Measurements from ENCODE around the gene SLMAP. TPM values are rescaled to one million over a fixed set of nuclear protein-coding genes. Genes with fewer than 3 reads are reported as not detected.

The SLMAP gene
- total and polyA plus RNA-seq, 2 of the 13 experiments (the other 11 are each of a cell fraction or from before 2014, with no cell fraction given), result 24.0 to 48.3 TPM

DNA sequence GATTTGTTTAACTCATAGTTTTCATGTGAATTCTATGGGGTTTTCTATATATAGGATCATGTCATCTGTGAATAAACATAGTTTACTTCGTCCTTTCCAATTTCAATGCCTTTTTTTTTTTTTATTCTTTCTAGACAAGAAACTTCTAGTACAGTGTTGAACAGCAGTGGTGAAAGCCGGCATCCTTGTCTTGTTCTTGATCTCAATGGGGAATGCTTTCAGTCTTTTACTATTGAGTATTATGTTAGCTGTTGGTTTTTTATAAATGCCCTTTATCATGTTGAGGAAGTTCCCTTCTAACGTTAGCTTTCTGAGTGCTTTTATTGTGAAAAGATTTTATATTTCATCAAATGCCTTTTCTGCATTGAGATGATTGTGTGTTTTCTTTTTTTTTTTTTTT is 69.0 kb downstream of the SLMAP start:
- in situ Hi-C loops (cut with HindIII; ENCODE audit: extremely low pct_ligation_motif_present, low pct_unique_long_range_greater_than_20kb), result no loop called here

DNA sequence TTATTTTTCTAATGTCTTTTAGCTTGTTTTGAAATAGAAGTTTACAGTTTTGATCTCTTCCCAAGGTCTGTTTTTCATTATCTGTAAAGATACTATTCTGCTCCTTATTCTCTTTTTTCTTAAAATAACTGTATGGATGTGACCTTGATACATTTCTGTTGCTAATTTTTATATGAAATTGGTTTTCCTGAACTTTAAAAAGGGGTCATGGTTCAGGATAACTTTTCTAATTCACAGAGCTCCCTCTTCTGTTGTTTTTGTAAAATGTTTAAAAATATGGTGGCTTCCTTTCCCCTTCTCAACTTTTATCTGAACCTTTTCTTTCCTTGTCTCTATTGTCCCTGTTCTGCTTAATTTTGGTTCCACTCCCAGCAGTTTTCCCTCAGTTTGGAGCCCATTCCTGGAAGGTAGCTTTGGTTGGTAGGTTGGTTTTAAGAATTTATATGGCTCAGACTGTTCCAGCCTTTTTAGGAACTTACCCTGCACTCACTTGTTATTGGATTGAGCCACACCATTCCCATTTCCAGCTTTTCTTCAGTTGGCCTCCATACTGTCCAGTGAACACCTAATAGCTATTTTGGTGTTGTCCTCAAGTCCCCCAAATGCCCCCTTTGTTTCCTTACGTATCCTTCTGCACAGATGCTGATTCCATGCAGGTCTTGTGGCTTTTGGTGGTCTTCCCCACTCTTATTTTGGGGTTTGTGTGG is 70.3 kb downstream of the SLMAP start:
- Histone ChIP-seq H3K36me3 (replicated peaks in 1 of 2; ENCODE audit: control insufficient read depth in 1 of 2, insufficient read depth in 2 of 2, low read length in 2 of 2) (peaks cover 0 to 3% of the 10 kb centered on the region in 2 experiments; a peak in 1 of 5 replicates), H3K9me3 (ENCODE audit: low read length) (no peaks in the 10 kb centered on the region), H2AFZ (ENCODE audit: low read length) (no peak overlapping the region), H3K9ac (ENCODE audit: insufficient read depth, low read depth, low read length) (peak overlapping the region; percentile 47; the same call in 1 of the 2 replicates), H3K4me1 (ENCODE audit: insufficient read depth, low read length) (peaks cover 58% of the 10 kb centered on the region), H3K27me3 (ENCODE audit: control insufficient read depth in 1 of 2, insufficient read depth in 2 of 2, low read length in 2 of 2) (no peaks in the 10 kb centered on the region), H3K4me2 (ENCODE audit: low read depth, low read length) (peak overlapping the region; percentile 38), H3K4me3 (replicated peaks in 1 of 3; ENCODE audit: insufficient read depth in 1 of 3, low read depth in 2 of 3, low read length in 3 of 3) (no peak overlapping the region), H3K79me2 (ENCODE audit: insufficient read depth, low read length) (peaks cover 67% of the 10 kb centered on the region), H3K27ac (ENCODE audit: extremely low read length, insufficient read depth, low read length) (peak overlapping the region; percentile 78), H4K20me1 (ENCODE audit: insufficient read depth, low read length) (no peaks in the 10 kb centered on the region; the same call in 1 of the 2 replicates)
- FAIRE-seq, result no peak
- ChIA-PET CTCF (ENCODE audit: low intra/inter-chr PET ratio, low total read pairs) (no interaction called here), POLR2A (interaction anchor here (1.8 to 2.1 kb wide), 2 partner anchors 134 to 229 kb away, joined by 4 to 7 read pairs; partner anchors contain the start of genes ARF4 and DENND6A)
- intact Hi-C loops (cut with micrococcal nuclease; ENCODE audit: unreplicated experiment) (loop anchor here (2.0 to 10.0 kb wide), 2 partner anchors 70 to 232 kb away; partner anchors contain the start of genes ARF4 and SLMAP), in situ Hi-C loops (cut with HindIII; ENCODE audit: extremely low pct_ligation_motif_present, low pct_unique_long_range_greater_than_20kb) (no loop called here)
- no TSS peak for BruUV-seq (replicated peaks)
- peak; percentile 55 for ATAC-seq
- WGBS (ENCODE audit: low lambda C conversion rate), result 79% methylated on average over 1 of the region's 1 CpG
- no peak for DNase-seq (ENCODE audit: low spot score)
- TF ChIP-seq, protein P1, sequence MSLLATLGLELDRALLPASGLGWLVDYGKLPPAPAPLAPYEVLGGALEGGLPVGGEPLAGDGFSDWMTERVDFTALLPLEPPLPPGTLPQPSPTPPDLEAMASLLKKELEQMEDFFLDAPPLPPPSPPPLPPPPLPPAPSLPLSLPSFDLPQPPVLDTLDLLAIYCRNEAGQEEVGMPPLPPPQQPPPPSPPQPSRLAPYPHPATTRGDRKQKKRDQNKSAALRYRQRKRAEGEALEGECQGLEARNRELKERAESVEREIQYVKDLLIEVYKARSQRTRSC (CRISPR knock-in tag; IDR thresholded peaks at IDR 0.05; ENCODE audit: low read depth), result no peak
- peak; percentile 37 for TF ChIP-seq STAG1 (CRISPR knock-in tag; IDR thresholded peaks at IDR 0.05)
- TF ChIP-seq NFKB2 (CRISPR knock-in tag; IDR thresholded peaks at IDR 0.05; ENCODE audit: borderline replicate concordance), result no peak
- peak; percentile 38; the same call in 1 of the 2 replicates for TF ChIP-seq PPARG (CRISPR knock-in tag; conservative IDR thresholded peaks at IDR 0.05)
- TF ChIP-seq, protein P2, sequence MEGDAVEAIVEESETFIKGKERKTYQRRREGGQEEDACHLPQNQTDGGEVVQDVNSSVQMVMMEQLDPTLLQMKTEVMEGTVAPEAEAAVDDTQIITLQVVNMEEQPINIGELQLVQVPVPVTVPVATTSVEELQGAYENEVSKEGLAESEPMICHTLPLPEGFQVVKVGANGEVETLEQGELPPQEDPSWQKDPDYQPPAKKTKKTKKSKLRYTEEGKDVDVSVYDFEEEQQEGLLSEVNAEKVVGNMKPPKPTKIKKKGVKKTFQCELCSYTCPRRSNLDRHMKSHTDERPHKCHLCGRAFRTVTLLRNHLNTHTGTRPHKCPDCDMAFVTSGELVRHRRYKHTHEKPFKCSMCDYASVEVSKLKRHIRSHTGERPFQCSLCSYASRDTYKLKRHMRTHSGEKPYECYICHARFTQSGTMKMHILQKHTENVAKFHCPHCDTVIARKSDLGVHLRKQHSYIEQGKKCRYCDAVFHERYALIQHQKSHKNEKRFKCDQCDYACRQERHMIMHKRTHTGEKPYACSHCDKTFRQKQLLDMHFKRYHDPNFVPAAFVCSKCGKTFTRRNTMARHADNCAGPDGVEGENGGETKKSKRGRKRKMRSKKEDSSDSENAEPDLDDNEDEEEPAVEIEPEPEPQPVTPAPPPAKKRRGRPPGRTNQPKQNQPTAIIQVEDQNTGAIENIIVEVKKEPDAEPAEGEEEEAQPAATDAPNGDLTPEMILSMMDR (CRISPR knock-in tag; IDR thresholded peaks at IDR 0.05), result peak; percentile 40
- no peak for TF ChIP-seq MTF1 (CRISPR knock-in tag; IDR thresholded peaks at IDR 0.05)
- no peak for TF ChIP-seq SP5 (CRISPR knock-in tag; IDR thresholded peaks at IDR 0.05; ENCODE audit: borderline replicate concordance, low read depth)
- no peak for TF ChIP-seq ZNF350 (CRISPR knock-in tag; IDR thresholded peaks at IDR 0.05; ENCODE audit: borderline replicate concordance, low read depth)

More for the DNA sequence above, 69.0 kb downstream of the SLMAP start:
- H3K4me1 ChIP-seq (ENCODE audit: insufficient read depth, low read length), result peaks cover 71% of the 10 kb centered on the region
- ChIA-PET POLR2A (interaction anchor here (1.8 kb wide), 1 partner anchor 132 kb away, joined by 4 read pairs; the partner anchor contains the start of gene DENND6A), CTCF (ENCODE audit: low intra/inter-chr PET ratio, low total read pairs) (no interaction called here)
- H3K27ac ChIP-seq (ENCODE audit: extremely low read length, insufficient read depth, low read length), result no peak overlapping the region
- intact Hi-C loops (cut with micrococcal nuclease; ENCODE audit: unreplicated experiment), result loop anchor here (10.0 kb wide), 1 partner anchor 230 kb away; the partner anchor contains the start of gene ARF4
- no peak for DNase-seq (ENCODE audit: low spot score)
- ATAC-seq, result no peak
- no TSS peak for BruUV-seq (replicated peaks)
- no peak overlapping the region for H2AFZ ChIP-seq (ENCODE audit: low read length)
- H3K79me2 ChIP-seq (ENCODE audit: insufficient read depth, low read length), result peaks cover 72% of the 10 kb centered on the region
- no peak overlapping the region for H3K9ac ChIP-seq (ENCODE audit: insufficient read depth, low read depth, low read length)
- WGBS (ENCODE audit: low lambda C conversion rate), result 90% methylated on average over 3 of the region's 3 CpGs
- TF ChIP-seq, protein P3, sequence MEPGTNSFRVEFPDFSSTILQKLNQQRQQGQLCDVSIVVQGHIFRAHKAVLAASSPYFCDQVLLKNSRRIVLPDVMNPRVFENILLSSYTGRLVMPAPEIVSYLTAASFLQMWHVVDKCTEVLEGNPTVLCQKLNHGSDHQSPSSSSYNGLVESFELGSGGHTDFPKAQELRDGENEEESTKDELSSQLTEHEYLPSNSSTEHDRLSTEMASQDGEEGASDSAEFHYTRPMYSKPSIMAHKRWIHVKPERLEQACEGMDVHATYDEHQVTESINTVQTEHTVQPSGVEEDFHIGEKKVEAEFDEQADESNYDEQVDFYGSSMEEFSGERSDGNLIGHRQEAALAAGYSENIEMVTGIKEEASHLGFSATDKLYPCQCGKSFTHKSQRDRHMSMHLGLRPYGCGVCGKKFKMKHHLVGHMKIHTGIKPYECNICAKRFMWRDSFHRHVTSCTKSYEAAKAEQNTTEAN (CRISPR knock-in tag; conservative IDR thresholded peaks at IDR 0.05), result no peak
- no peak for TF ChIP-seq RBM39 (IDR thresholded peaks at IDR 0.05; ENCODE audit: low read depth, low read length, poor library complexity, severe bottlenecking)
- no peak overlapping the region for H3K4me2 ChIP-seq (ENCODE audit: low read depth, low read length)
- no peak overlapping the region for H3K4me3 ChIP-seq (replicated peaks in 1 of 3; ENCODE audit: insufficient read depth in 1 of 3, low read depth in 2 of 3, low read length in 3 of 3)
- H3K36me3 ChIP-seq (replicated peaks in 1 of 2; ENCODE audit: control insufficient read depth in 1 of 2, insufficient read depth in 2 of 2, low read length in 2 of 2), result no peaks in the 10 kb centered on the region
- no peak for FAIRE-seq
- H4K20me1 ChIP-seq (ENCODE audit: insufficient read depth, low read length), result peaks cover 8% of the 10 kb centered on the region; the same call in 1 of the 2 replicates
- H3K27me3 ChIP-seq (ENCODE audit: control insufficient read depth in 1 of 2, insufficient read depth in 2 of 2, low read length in 2 of 2), result no peaks in the 10 kb centered on the region
- H3K9me3 ChIP-seq (ENCODE audit: low read length), result no peaks in the 10 kb centered on the region
